A549 (cell line): ENCODE results near the gene OR4K2. TPM values are rescaled to one million over a fixed set of nuclear protein-coding genes. Genes with fewer than 3 reads are reported as not detected.
"Not testable (repeated sequence)": the region's sequence is repeated elsewhere in the genome, so short reads cannot be mapped to it uniquely, and the experiment has no call there.

ENCODE experiments used
- ATAC-seq, 2 experiments: fragments of 200-7000 bp in 1 of 2; fragments of >200 bp in 1 of 2; cut with Nextera tagmentation in 1 of 2; cut with Tn5 transposase in 1 of 2; 3 replicates each; pipeline versions ENCODE4 v1.8.0 to v1.9.1; 2018 to 2020; ENCODE audit warnings: mild to moderate bottlenecking in 1 of 2, moderate library complexity in 1 of 2
- CTCF ChIA-PET: fragments of 300-600 bp; sonication (Branson Sonifier 250); formaldehyde crosslinking; extraction: SDS; loops from one replicate; lab custom pipeline; 2021; ENCODE audit warnings: antibody characterized with exemption, inconsistent platforms; lab: Yijun Ruan, JAX
- POLR2A ChIA-PET: fragments of 350-600 bp; formaldehyde crosslinking; extraction: SDS; loops from one replicate; lab custom pipeline; 2021; ENCODE audit warnings: antibody characterized with exemption, inconsistent platforms; lab: Yijun Ruan, JAX
- DNase-seq, 2 experiments: peaks; one replicate each; pipeline versions ENCODE4 v3.0.0 to v3.0.0-alpha.2; 2011 to 2016; ENCODE audit warnings: low read depth in 1 of 2, low spot score in 1 of 2
- FAIRE-seq: peaks from 2 replicates; lab custom pipeline; 2011; peaks lifted over from hg19 to GRCh38; lab: Jason Lieb, UNC
- H3K27ac ChIP-seq, 2 experiments: fragments of >200 bp; sonication (Bioruptor Twin); formaldehyde crosslinking; 3 replicates each; pipeline ENCODE4 v1.5.1; 2016 to 2017
- H3K4me1 ChIP-seq: fragments of >200 bp; sonication (Bioruptor Twin); formaldehyde crosslinking; 3 replicates; pipeline ENCODE4 v1.6.1; 2016
- H3K4me2 ChIP-seq: fragments of >200 bp; sonication (Bioruptor Twin); formaldehyde crosslinking; 3 replicates; pipeline ENCODE4 v1.6.1; 2016
- H3K4me3 ChIP-seq: fragments of >200 bp; sonication (Bioruptor Twin); formaldehyde crosslinking; 3 replicates; pipeline ENCODE4 v1.5.1; 2016
- H3K9me3 ChIP-seq: fragments of >200 bp; sonication (Bioruptor Twin); formaldehyde crosslinking; 3 replicates; pipeline ENCODE4 v1.6.1; 2016
- CHD2 ChIP-seq: fragments of 150-350 bp; IDR thresholded peaks from 2 replicates; pipeline ENCODE4 v1.6.1; 2014; ENCODE audit warnings: low read length; ENCODE audit not compliant: partially characterized antibody
- CTCF ChIP-seq: fragments of >200 bp; sonication (Bioruptor Twin); formaldehyde crosslinking; IDR thresholded peaks from 3 replicates; pipeline ENCODE4 v1.5.1; 2016
- EHF ChIP-seq: fragments of 250-450 bp; sonication (Bioruptor Pico); IDR thresholded peaks from 2 replicates; pipeline ENCODE4 v1.5.0; 2020; ENCODE audit warnings: mild to moderate bottlenecking
- EHMT2 ChIP-seq: fragments of 200-600 bp; sonication (generic); IDR thresholded peaks from 2 replicates; pipeline ENCODE4 v1.6.1; 2016; ENCODE audit warnings: antibody characterized with exemption, low read depth, mild to moderate bottlenecking, moderate library complexity
- ELK1 ChIP-seq: fragments of 150-350 bp; IDR thresholded peaks from 2 replicates; pipeline ENCODE4 v1.6.1; 2014; ENCODE audit warnings: low read depth, mild to moderate bottlenecking, low read length
- EP300 ChIP-seq, 2 experiments: fragments of >200 bp; sonication (Bioruptor Twin); formaldehyde crosslinking; IDR thresholded peaks; 2 replicates in 1 of 2; 3 replicates in 1 of 2; pipeline ENCODE4 v1.6.1; 2016 to 2017
- FOXS1 ChIP-seq: fragments of 250-450 bp; sonication (Bioruptor Pico); IDR thresholded peaks from 2 replicates; pipeline ENCODE4 v1.5.0; 2020; ENCODE audit warnings: mild to moderate bottlenecking, moderate library complexity
- GATA3 ChIP-seq: IDR thresholded peaks from 2 replicates; pipeline ENCODE4 v1.6.1; 2012; ENCODE audit warnings: borderline replicate concordance
- HDAC2 ChIP-seq: fragments of 200-600 bp; sonication (generic); IDR thresholded peaks from 2 replicates; pipeline ENCODE4 v1.6.1; 2016
- HOXA7 ChIP-seq: fragments of 250-450 bp; sonication (Bioruptor Pico); IDR thresholded peaks from 2 replicates; pipeline ENCODE4 v1.5.0; 2020; ENCODE audit warnings: mild to moderate bottlenecking, moderate library complexity
- KDM1A ChIP-seq: fragments of 200-600 bp; sonication (generic); IDR thresholded peaks from 2 replicates; pipeline ENCODE4 v1.6.1; 2016; ENCODE audit warnings: low read depth, mild to moderate bottlenecking
- KDM5A ChIP-seq: fragments of 200-600 bp; sonication (generic); IDR thresholded peaks from 2 replicates; pipeline ENCODE4 v1.6.1; 2016; ENCODE audit warnings: antibody characterized with exemption, mild to moderate bottlenecking
- MAFK ChIP-seq: fragments of 450-650 bp; IDR thresholded peaks from 2 replicates; pipeline ENCODE4 v1.6.1; 2014; ENCODE audit not compliant: partially characterized antibody
- MYC ChIP-seq: IDR thresholded peaks from 2 replicates; pipeline ENCODE4 v1.6.1; 2012; ENCODE audit warnings: mild to moderate bottlenecking, inconsistent platforms, low read length, improper control_type of control experiment, borderline replicate concordance
- PBX3 ChIP-seq: IDR thresholded peaks from 2 replicates; pipeline ENCODE4 v1.6.1; 2012
- PHF8 ChIP-seq: fragments of 200-600 bp; sonication (generic); IDR thresholded peaks from 2 replicates; pipeline ENCODE4 v1.6.1; 2016; ENCODE audit warnings: low read depth, mild to moderate bottlenecking, antibody characterized with exemption, moderate library complexity, borderline replicate concordance
- RAD21 ChIP-seq, 2 experiments: fragments of >200 bp in 1 of 2; sonication (Bioruptor Twin) in 1 of 2; formaldehyde crosslinking in 1 of 2; IDR thresholded peaks in 1 of 2; conservative IDR thresholded peaks in 1 of 2; 2 replicates in 1 of 2; 3 replicates in 1 of 2; pipeline ENCODE4 v1.6.1; 2012 to 2018; ENCODE audit warnings: inconsistent platforms in 1 of 2
- RCOR1 ChIP-seq: fragments of 150-350 bp; IDR thresholded peaks from 2 replicates; pipeline ENCODE4 v1.6.1; 2014; ENCODE audit warnings: antibody characterized with exemption, low read length, low read depth
- RFX5 ChIP-seq: fragments of 450-650 bp; IDR thresholded peaks from 2 replicates; pipeline ENCODE4 v1.7.1; 2014; ENCODE audit warnings: antibody characterized with exemption, mild to moderate bottlenecking, moderate library complexity
- RNF2 ChIP-seq: fragments of 200-600 bp; sonication (generic); IDR thresholded peaks from 2 replicates; pipeline ENCODE4 v1.6.1; 2016; ENCODE audit warnings: low read depth, mild to moderate bottlenecking, antibody characterized with exemption, moderate library complexity, borderline replicate concordance
- SMC3 ChIP-seq: fragments of >200 bp; sonication (Bioruptor Twin); formaldehyde crosslinking; IDR thresholded peaks from 3 replicates; pipeline ENCODE4 v1.6.1; 2018; ENCODE audit warnings: inconsistent platforms
- ZFP36 ChIP-seq: fragments of 450-650 bp; IDR thresholded peaks from 2 replicates; pipeline ENCODE4 v1.6.1; 2014; ENCODE audit warnings: borderline replicate concordance; ENCODE audit not compliant: partially characterized antibody
- ZNF302 ChIP-seq: fragments of 250-450 bp; sonication (Bioruptor Pico); IDR thresholded peaks from 2 replicates; pipeline ENCODE4 v1.9.0; 2021; ENCODE audit warnings: inconsistent platforms, mild to moderate bottlenecking, moderate library complexity
- WGBS: methylation state at CpG from one replicate; pipeline ENCODE4 v1.1.6; 2017; ENCODE audit errors: missing lambda C conversion rate; 5-methylcytosine and 5-hydroxymethylcytosine counted together
- polyA minus RNA-seq: library from RNA; depleted of rRNA, polyadenylated mRNA; stranded (reverse); fragments of >200 nt; gene quantifications from 2 replicates; pipeline ENCODE4 v1.2.3, GENCODE V29; 2011; rRNA and poly(A)+ RNA removed
- polyA plus RNA-seq, 4 experiments: library from polyadenylated mRNA; depleted of rRNA in 3 of 4; stranded (reverse); fragments of >200 nt; fragmentation: RNase III in 1 of 4; extraction: RNeasy Plus Mini Kit Qiagen cat#74134 plus additional on column Dnase treatment in 1 of 4; gene quantifications; 2 replicates in 3 of 4; 3 replicates in 1 of 4; pipeline ENCODE4 v1.2.3, GENCODE V29; 2011 to 2017

Gene OR4K2
- not detected in 2 replicates for polyA plus RNA-seq (2011; rRNA removed)
- not detected in 2 replicates for polyA plus RNA-seq (2012; cell fraction: cytosol; rRNA removed)
- polyA plus RNA-seq (2012; cell fraction: nucleus; rRNA removed), result not detected in 2 replicates
- polyA plus RNA-seq (2017; fragmentation: RNase III; extraction: RNeasy Plus Mini Kit Qiagen cat#74134 plus additional on column Dnase treatment), result not detected in 3 replicates
- polyA minus RNA-seq, result not detected in 2 replicates

GRCh38 chr14:19874842-19875241, at the start of gene OR4K2:
Gene OR4K2, plus strand, starts transcription at chr14:19875142. Its CDS starts 1,126 bp downstream, at chr14:19876268.
- ChIA-PET CTCF (no interaction called here), POLR2A (no interaction called here)
- H3K9me3 ChIP-seq, result no peaks in the 10 kb centered on the region
- H3K4me2 ChIP-seq, result no peak within 1 kb of the TSS
- H3K27ac ChIP-seq, result no peak within 1 kb of the TSS
- no peak within 1 kb of the TSS for H3K4me3 ChIP-seq
- 9% methylated on average over 2 of the region's 2 CpGs for WGBS
- no peaks in the 10 kb centered on the region for H3K4me1 ChIP-seq
- no peak for DNase-seq
- peak; percentile 96 for FAIRE-seq
- no peak for TF ChIP-seq ZNF302 (CRISPR knock-in tag)
- no peak for TF ChIP-seq EHF (CRISPR knock-in tag)
- no peak for TF ChIP-seq MAFK
- no peak for TF ChIP-seq EHMT2
- no peak for TF ChIP-seq RAD21 (conservative IDR thresholded peaks at IDR 0.05 in 1 of 2, IDR thresholded peaks at IDR 0.05 in 1 of 2)
- no peak for TF ChIP-seq SMC3
- no peak for TF ChIP-seq MYC
- TF ChIP-seq HOXA7 (CRISPR knock-in tag), result no peak
- TF ChIP-seq PHF8, result no peak
- TF ChIP-seq RCOR1, result no peak
- no peak for TF ChIP-seq FOXS1 (CRISPR knock-in tag)
- no peak for ATAC-seq

- H3K27ac ChIP-seq, H3K9me3 ChIP-seq, H3K4me1 ChIP-seq, FAIRE-seq, H3K4me3 ChIP-seq, CTCF ChIA-PET, H3K4me2 ChIP-seq, POLR2A ChIA-PET: not testable (repeated sequence)
- ATAC-seq (peak in 1 of 2 experiments; percentile 57; a peak in 2 of 6 replicates), DNase-seq (peak in 1 of 2 experiments; percentile 19)
- 0 out of 3 replicates have a peak, but pooled peaks have one; percentile 9 for TF ChIP-seq CTCF
- 24% methylated on average over 12 of the region's 12 CpGs for WGBS
Measured at GRCh38 chr14:19827626-19828244, 47.2 kb upstream of the OR4K2 start.

GRCh38 chr14:19828314-19828713, 46.6 kb upstream of the OR4K2 start:
- DNase-seq, result no peak
- H3K27ac ChIP-seq, result no peak overlapping the region
- no peak overlapping the region for H3K4me3 ChIP-seq
- WGBS, result 25% methylated on average over 2 of the region's 2 CpGs
- no peak overlapping the region for H3K4me2 ChIP-seq
- FAIRE-seq, result no peak
- CTCF ChIA-PET, result no interaction called here
- POLR2A ChIA-PET, result no interaction called here
- no peak for ATAC-seq
- H3K9me3 ChIP-seq, result no peaks in the 10 kb centered on the region
- TF ChIP-seq SMC3 (no peak), GATA3 (no peak), KDM5A (no peak), PBX3 (no peak), KDM1A (no peak), RFX5 (no peak), ELK1 (no peak), ZFP36 (no peak), CHD2 (no peak), HDAC2 (no peak), EP300 (IDR thresholded peaks at IDR 0.05) (no peak), RNF2 (no peak)
- no peaks in the 10 kb centered on the region for H3K4me1 ChIP-seq

GRCh38 chr14:19834203-19834848, 40.6 kb upstream of the OR4K2 start:
- CTCF ChIA-PET, ATAC-seq, H3K27ac ChIP-seq, H3K9me3 ChIP-seq, DNase-seq, H3K4me3 ChIP-seq, POLR2A ChIA-PET, H3K4me1 ChIP-seq, H3K4me2 ChIP-seq: not testable (repeated sequence)
- FAIRE-seq, result peak; percentile 13
- 1% methylated on average over 8 of the region's 8 CpGs for WGBS
